ENCODE results near the gene C1orf210.

GRCh38 chr1:43274125-43274803, 11.1 kb downstream of the C1orf210 start:
- TF ChIP-seq HOMEZ (CRISPR knock-in tag; IDR thresholded peaks at IDR 0.05; ENCODE audit: low read depth) (no peak), FOSL1 (CRISPR knock-in tag; IDR thresholded peaks at IDR 0.05; ENCODE audit: borderline replicate concordance) (no peak), BCL6 (CRISPR knock-in tag; IDR thresholded peaks at IDR 0.05) (no peak), ESRRA (CRISPR knock-in tag; IDR thresholded peaks at IDR 0.05; ENCODE audit: low read depth) (no peak), HDAC6 (IDR thresholded peaks at IDR 0.05; ENCODE audit: low read depth, low read length) (no peak)
